HG03039 (cell line): ENCODE measurements around the gene LRRC27.

ENCODE experiments used
- ATAC-seq: cut with Tn5 transposase; IDR thresholded peaks from one replicate; pipeline ENCODE4 v1.9.1; 2021; ENCODE audit warnings: mild to moderate bottlenecking, moderate library complexity; ENCODE audit not compliant: unreplicated experiment

The LRRC27 gene

GRCh38 chr10:132421847-132422751 lies 90.1 kb downstream of the LRRC27 start:
- ATAC-seq, result no peak

GRCh38 chr10:132422903-132423825 lies 91.2 kb downstream of the LRRC27 start:
- ATAC-seq, result no peak

- no peak for ATAC-seq
Observed at GRCh38 chr10:132423966-132424861, 92.2 kb downstream of the LRRC27 start.

- ATAC-seq, result no peak
Observed at GRCh38 chr10:132425029-132425756, 93.2 kb downstream of the LRRC27 start.

- ATAC-seq, result no peak
Observed at GRCh38 chr10:132425757-132426155, 93.8 kb downstream of the LRRC27 start.

GRCh38 chr10:132427006-132427771 lies 95.2 kb downstream of the LRRC27 start:
- no peak for ATAC-seq

GRCh38 chr10:132427939-132428367 lies 96.0 kb downstream of the LRRC27 start:
- no peak for ATAC-seq

GRCh38 chr10:132428486-132428995 lies 96.5 kb downstream of the LRRC27 start:
- no peak for ATAC-seq
